Bronchial epithelial cell (primary cell): Measurements from ENCODE around the gene STARD10. TPM values are rescaled to one million over a fixed set of nuclear protein-coding genes. Genes with fewer than 3 reads are reported as not detected.

ENCODE experiments used
- DNase-seq: peaks from one replicate; pipeline ENCODE4 v3.0.0-alpha.2; 2010; ENCODE audit warnings: low read depth
- FAIRE-seq: peaks from 2 replicates; lab custom pipeline; 2011; peaks lifted over from hg19 to GRCh38; lab: Jason Lieb, UNC
- H3K27me3 ChIP-seq: 2 replicates; pipeline ENCODE4 v1.5.1; 2011; ENCODE audit warnings: low read length; ENCODE audit not compliant: control insufficient read depth, insufficient read depth
- H3K36me3 ChIP-seq: 2 replicates; pipeline ENCODE4 v1.5.1; 2011; ENCODE audit warnings: low read length; ENCODE audit not compliant: control insufficient read depth, insufficient read depth
- H3K4me3 ChIP-seq: 2 replicates; pipeline ENCODE4 v1.5.1; 2011; ENCODE audit warnings: mild to moderate bottlenecking, low read depth, low read length, control low read depth
- total RNA-seq: library from RNA; depleted of rRNA; stranded (reverse); fragments of >200 nt; gene quantifications from 2 replicates; pipeline ENCODE4 v1.2.1, GENCODE V29; 2014
- TF ChIP-seq, protein P1 (sequence below): IDR thresholded peaks from 2 replicates; pipeline ENCODE4 v1.5.1; 2011; ENCODE audit warnings: mild to moderate bottlenecking, moderate library complexity, low read length, control low read depth, inconsistent platforms; ENCODE audit not compliant: insufficient read depth, severe bottlenecking

STARD10 gene
- total RNA-seq, 1 donor from 2014 or later, result 118 TPM

GRCh38 chr11:72724851-72725723 is 68.8 kb downstream of the STARD10 start:
- Histone ChIP-seq H3K36me3 (no peaks in the 10 kb centered on the region), H3K4me3 (no peak overlapping the region), H3K27me3 (no peaks in the 10 kb centered on the region)
- peak; percentile 75 for DNase-seq
- FAIRE-seq, result no peak
- TF ChIP-seq, protein P1, sequence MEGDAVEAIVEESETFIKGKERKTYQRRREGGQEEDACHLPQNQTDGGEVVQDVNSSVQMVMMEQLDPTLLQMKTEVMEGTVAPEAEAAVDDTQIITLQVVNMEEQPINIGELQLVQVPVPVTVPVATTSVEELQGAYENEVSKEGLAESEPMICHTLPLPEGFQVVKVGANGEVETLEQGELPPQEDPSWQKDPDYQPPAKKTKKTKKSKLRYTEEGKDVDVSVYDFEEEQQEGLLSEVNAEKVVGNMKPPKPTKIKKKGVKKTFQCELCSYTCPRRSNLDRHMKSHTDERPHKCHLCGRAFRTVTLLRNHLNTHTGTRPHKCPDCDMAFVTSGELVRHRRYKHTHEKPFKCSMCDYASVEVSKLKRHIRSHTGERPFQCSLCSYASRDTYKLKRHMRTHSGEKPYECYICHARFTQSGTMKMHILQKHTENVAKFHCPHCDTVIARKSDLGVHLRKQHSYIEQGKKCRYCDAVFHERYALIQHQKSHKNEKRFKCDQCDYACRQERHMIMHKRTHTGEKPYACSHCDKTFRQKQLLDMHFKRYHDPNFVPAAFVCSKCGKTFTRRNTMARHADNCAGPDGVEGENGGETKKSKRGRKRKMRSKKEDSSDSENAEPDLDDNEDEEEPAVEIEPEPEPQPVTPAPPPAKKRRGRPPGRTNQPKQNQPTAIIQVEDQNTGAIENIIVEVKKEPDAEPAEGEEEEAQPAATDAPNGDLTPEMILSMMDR, result peak; percentile 90

- Histone ChIP-seq H3K27me3 (no peaks in the 10 kb centered on the region), H3K36me3 (peaks cover under 1% of the 10 kb centered on the region), H3K4me3 (no peak overlapping the region)
- FAIRE-seq, result peak; percentile 18
- TF ChIP-seq, protein P1, result no peak
- peak; percentile 76 for DNase-seq
Observed at GRCh38 chr11:72724021-72724551, 69.8 kb downstream of the STARD10 start.

- Histone ChIP-seq H3K4me3 (no peak overlapping the region), H3K36me3 (peaks cover 2% of the 10 kb centered on the region), H3K27me3 (no peaks in the 10 kb centered on the region)
- no peak for FAIRE-seq
- peak; percentile 59 for DNase-seq
- TF ChIP-seq, protein P1, result no peak
Observed at GRCh38 chr11:72723508-72723907, 70.3 kb downstream of the STARD10 start.

GRCh38 chr11:72722050-72722748 is 71.6 kb downstream of the STARD10 start:
- FAIRE-seq (no peak), DNase-seq (peak; percentile 89)
- Histone ChIP-seq H3K4me3 (peak overlapping the region; percentile 52), H3K36me3 (peaks cover 11% of the 10 kb centered on the region), H3K27me3 (no peaks in the 10 kb centered on the region)
- TF ChIP-seq, protein P1, result no peak

GRCh38 chr11:72721689-72722049 is 72.2 kb downstream of the STARD10 start:
- no peak for FAIRE-seq
- H3K27me3 ChIP-seq, result no peaks in the 10 kb centered on the region
- peak; percentile 87 for DNase-seq
- TF ChIP-seq, protein P1, result no peak
- H3K4me3 ChIP-seq, result peak overlapping the region; percentile 52
- H3K36me3 ChIP-seq, result peaks cover 15% of the 10 kb centered on the region
